ENCODE data around the gene HTR1A. TPM values are rescaled to one million over a fixed set of nuclear protein-coding genes. Genes with fewer than 3 reads are reported as not detected.

Gene HTR1A
- total RNA-seq, 2 donors from 2014 or later = not detected

GRCh38 chr5:63923914-63924313 lies 38.3 kb downstream of the HTR1A start:
- Mint-ChIP-seq H3K27ac (no peak overlapping the region), H3K36me3 (no peaks in the 10 kb centered on the region), H3K9me3 (peaks cover 16 to 22% of the 10 kb centered on the region in 2 donors)
- DNase-seq (ENCODE audit: low spot score in 2 of 2) (no peak), ATAC-seq (no peak)

- DNase-seq (ENCODE audit: low spot score in 2 of 2) = no peak
- ATAC-seq = no peak
- H3K9me3 Mint-ChIP-seq = peaks cover 20 to 23% of the 10 kb centered on the region in 2 donors
- no peak overlapping the region for H3K27ac Mint-ChIP-seq
- no peaks in the 10 kb centered on the region for H3K36me3 Mint-ChIP-seq
These were observed 42.3 kb downstream of the HTR1A start for GRCh38 chr5:63919763-63920478.

DNA sequence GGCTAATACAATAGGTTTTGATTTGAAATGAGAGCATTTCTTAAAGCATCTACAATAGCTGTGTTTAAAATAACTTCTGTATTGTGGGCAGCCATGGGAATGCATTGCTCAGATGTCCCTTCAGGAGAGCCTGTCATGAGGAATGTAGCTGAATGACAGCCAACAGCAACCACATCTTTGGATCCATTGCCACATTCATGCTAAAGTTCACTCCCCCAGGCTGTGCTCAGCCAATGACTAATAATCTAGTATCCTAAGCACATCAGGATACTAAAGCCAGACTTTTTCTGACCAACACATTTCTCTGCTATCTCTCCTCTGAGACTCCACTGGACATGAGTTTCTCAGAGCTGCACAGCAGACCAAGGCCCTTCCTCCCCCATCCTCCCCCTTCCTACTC lies 45.5 kb downstream of the HTR1A start:
- Mint-ChIP-seq H3K36me3 (no peaks in the 10 kb centered on the region), H3K9me3 (peaks cover 15 to 18% of the 10 kb centered on the region in 2 donors), H3K27ac (no peak overlapping the region)

DNA sequence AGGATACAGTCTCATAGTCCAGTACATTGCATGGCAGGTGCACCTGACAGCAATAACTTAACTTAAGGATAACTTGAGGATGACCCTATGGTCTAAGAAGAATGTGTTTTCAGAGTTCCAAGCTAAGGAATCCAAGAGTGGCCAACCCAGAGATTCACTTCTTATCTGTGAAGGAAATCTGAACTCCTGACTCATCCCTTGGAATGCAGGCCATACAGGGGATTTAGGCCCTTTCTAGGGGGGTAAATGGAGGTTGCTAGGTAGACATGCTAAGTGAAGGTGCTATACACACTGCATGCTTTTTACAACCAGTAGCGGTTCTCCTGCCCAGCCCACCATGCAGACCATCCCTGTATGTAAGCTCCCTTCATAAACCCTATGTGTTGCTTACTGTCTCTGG lies 50.4 kb downstream of the HTR1A start:
- no peak for ATAC-seq
- no peak for DNase-seq (ENCODE audit: low spot score in 2 of 2)
- Mint-ChIP-seq H3K27ac (no peak overlapping the region), H3K9me3 (peaks cover 13 to 17% of the 10 kb centered on the region in 2 donors), H3K36me3 (no peaks in the 10 kb centered on the region)

More for the DNA sequence above, 45.5 kb downstream of the HTR1A start:
- DNase-seq (ENCODE audit: low spot score in 2 of 2) = no peak
- no peak for ATAC-seq

Other genes starting within 250 kb of the HTR1A start
- gene RNF180, start 203.4 kb upstream of the HTR1A start, total RNA-seq = not detected